Stimulated activated CD4-positive, alpha-beta T cell treated with anti-CD3 and anti-CD28 coated beads, Interleukin-15, amount 100 ng/mL, for 1 hour (primary cell): ENCODE measurements around the gene TMOD2.

Source experiments
- DNase-seq, 2 donors: peaks; one replicate each; pipeline ENCODE4 v3.0.0-alpha.2; 2020; ENCODE audit warnings: low read depth in 1 of 2, low spot score in 1 of 2

TMOD2 gene

DNA sequence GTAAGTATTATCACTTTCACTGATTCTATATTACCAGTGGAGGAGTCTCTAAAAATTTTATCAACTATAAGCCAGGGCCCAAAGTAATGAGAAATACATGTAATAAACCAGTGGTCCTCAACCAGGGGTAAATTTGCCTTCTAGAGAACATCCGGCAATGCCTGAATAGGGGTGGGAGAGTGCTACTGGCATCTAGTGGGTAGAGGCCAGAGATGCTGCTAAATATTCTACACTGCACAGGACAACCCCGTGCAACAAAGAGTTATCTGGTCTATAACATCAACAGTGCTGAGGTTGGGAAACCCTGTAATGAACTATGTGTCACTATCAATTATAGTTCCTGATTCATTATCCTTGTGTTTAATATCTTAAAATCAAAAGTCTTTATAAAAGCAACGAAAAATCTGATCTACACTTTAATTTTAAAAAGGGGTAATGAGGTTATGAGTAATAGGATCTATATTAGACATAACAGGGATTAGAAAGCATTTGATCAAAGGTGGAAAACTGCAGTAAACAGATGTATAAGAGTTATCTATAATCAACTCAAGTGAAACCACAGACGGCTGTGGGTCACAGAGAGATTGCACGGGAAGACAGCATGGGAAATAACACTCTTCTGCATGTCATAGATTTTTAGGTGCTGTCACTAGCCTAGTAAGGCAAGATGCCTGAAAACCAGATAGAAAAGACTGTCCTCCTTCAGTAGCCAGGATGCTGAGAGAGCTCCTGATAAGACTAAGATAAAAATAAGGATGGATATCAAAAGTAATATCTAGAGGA lies 16.0 kb upstream of the TMOD2 start:
- DNase-seq: no peak

DNA sequence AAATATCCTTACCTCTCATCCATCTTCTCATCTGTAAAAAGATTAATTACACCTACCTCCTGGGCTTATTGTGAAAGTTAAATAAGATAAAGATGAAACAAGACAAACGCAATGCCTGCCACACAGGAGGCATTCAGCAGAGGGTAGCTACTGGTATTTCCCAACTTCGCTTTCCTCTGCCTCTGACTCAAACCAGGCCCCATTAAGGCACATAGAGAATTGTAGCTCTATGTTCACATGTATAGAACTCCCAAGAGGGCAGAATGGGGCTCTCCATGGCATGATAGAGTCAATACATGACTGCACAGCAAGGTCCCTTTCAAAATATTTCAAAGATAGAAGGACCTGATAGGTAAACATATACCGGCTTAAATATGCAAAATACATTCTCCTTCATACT lies 15.3 kb upstream of the TMOD2 start:
- DNase-seq: no peak

DNA sequence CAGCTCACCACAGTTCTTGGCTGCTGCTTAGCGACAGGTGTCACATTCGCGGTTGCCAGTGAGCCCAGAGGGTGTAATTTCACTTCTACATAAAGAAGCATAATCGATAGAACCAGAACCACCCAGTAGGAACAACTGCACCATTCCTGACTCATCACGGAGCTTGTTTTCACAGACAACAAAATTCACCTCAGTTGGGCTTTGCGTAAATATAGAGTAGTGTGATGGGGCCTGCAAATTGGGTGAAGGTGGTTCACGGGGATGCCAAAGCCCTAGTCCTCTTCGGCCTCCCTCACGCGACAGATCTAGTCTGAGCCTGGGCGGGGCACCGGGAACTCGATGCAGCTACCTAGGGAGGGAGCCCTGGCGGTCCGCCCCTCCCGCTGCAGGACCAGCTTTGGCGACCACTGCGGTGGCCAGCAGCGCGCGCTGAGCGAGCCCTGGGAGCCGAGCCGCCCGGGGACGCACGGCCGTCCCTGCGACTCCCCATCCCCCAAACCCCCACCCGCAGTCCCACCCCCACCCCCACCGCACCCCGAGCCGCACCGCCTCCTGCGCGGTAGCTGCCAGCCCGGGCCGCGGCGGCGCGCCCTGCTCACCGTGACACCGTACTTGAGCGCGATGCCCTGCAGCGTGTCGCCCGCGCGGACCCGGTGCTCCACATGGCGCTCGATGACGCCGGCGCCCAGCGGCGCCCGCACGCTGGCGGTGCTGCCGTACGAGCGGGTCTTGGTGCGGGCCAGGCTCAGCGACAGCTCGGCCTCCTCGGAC lies 14.5 kb upstream of the TMOD2 start:
- peak in 1 of 2 donors; percentile 42 for DNase-seq

DNA sequence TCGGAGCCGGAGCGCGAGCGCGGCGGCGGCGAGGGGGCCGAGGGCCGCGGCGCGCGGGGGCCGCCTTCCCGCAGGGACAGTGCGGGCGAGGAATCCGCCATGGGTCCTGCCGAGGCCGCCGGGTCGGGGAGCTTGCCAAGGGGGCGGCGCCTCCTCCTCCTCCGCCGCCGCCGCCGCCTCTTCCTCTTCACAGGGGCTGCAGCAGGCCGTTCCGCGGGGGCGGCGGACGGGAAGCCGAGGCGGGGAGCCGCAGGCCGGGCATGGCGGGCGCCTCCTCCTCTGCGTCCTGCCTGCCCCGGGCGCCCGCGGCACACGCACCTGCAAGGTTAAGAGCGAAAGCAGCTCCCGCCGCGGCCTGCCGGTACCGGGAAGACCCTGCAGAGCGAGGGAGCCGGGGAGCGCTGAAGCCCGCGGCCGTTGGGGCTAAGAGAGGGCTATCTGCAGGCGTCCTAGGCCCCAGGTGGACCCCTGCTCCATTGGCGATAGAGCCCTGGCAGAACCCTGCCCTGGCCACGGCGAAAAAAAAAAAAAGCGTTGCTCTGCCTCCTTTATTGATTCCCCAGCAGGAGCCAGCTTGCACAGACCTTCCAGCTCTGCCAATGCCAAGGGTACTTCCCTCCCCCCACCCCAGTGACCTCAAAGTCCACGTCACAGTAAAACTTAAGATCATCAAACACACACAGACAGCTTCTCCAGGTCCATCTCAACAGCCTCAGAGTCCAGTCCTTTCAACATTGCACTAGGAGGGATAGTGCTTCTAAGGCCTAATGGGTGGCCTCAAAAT lies 13.7 kb upstream of the TMOD2 start, which contains the start of gene LYSMD2:
TSS of gene LYSMD2 (minus strand) at position 134 of the 784 bp plus-strand sequence. CDS start at position 101, 33 bp downstream.
- DNase-seq: peak; percentile 48 to 68

DNA sequence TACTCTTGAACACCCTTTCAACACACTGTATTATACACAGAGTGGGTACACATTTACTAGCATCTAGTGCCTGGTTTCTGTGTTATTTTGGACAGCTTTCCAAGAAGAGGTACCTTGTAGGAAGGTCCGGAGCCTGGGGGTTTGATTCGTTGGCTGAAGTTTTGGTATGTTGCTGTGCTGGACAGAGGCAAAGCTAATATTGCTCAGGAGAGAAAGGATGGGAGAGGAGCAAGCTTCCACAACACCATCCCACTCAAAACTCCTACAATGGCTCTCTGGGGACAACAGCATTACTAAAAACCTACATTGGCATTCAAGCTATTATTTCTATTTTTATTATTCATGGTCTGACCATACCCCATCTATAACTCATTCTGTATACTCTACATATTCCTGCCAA lies 12.8 kb upstream of the TMOD2 start:
- DNase-seq: no peak

DNA sequence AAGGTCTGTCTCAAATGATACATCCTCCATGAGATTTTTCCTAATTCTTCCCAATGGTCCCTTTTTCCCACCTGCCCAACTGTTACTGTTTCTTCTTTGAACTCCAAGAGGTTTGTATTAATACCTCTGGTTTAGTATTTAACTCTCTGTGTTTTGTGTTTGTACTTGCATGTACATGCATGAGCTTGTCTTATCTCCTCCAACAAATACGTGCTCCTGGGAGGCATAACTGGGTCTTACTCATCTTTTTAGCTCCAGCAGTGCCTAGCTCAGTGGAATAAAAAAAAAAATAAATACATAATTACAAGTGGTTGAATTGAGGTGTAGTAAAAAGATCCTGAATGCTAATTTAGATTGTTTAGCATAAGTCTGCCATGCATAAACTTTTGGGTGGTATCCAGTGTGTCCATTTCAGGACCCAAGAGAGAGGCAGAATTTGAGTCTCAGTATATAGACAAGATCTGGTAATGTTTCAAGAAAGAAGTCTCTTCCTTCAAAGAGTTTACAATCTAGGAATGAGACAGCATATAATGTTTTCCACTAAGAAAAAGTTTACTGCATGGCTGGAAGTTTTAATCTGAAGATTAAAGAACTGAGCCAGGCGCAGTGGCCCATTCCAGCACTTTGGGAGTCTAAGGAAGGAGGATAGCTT lies 12.2 kb upstream of the TMOD2 start:
- DNase-seq: no peak

DNA sequence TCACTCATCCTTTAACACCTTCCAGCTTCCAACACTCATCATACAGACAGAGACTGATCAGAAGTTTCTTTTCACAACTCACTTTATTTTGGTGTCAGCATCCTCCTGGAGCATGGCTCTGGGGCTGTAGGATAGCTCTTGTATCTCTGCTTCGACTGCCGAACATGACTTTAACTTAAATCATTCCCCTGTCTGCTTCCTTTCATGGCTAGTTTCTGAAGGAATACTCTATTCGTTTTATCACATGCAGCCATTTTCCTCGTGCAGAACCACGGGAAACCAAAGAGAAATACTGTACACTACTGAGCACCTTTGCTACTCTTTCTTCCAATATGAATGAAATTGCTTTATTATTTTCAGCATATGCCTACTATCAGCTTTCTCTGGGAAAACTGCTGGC lies 2.1 kb upstream of the TMOD2 start:
- DNase-seq: no peak

DNA sequence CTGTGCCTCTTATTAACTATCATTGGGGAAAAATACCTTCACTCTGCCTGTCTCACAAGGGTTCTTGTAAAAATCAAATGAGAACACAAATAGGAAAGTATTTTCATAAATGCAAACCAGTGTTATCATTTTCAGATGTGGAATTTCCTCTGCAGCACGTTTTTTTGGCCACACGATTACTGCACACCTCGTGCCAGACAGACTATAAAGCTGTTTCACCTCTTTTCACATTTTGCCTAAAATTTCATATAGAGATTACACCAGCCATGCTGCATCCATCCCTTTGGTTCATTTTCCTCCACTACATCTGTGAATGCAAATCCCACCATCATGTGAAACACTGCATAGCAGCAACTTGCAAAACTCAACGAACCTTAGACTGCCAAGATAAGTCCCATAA lies 1.2 kb upstream of the TMOD2 start:
- DNase-seq: no peak

DNA sequence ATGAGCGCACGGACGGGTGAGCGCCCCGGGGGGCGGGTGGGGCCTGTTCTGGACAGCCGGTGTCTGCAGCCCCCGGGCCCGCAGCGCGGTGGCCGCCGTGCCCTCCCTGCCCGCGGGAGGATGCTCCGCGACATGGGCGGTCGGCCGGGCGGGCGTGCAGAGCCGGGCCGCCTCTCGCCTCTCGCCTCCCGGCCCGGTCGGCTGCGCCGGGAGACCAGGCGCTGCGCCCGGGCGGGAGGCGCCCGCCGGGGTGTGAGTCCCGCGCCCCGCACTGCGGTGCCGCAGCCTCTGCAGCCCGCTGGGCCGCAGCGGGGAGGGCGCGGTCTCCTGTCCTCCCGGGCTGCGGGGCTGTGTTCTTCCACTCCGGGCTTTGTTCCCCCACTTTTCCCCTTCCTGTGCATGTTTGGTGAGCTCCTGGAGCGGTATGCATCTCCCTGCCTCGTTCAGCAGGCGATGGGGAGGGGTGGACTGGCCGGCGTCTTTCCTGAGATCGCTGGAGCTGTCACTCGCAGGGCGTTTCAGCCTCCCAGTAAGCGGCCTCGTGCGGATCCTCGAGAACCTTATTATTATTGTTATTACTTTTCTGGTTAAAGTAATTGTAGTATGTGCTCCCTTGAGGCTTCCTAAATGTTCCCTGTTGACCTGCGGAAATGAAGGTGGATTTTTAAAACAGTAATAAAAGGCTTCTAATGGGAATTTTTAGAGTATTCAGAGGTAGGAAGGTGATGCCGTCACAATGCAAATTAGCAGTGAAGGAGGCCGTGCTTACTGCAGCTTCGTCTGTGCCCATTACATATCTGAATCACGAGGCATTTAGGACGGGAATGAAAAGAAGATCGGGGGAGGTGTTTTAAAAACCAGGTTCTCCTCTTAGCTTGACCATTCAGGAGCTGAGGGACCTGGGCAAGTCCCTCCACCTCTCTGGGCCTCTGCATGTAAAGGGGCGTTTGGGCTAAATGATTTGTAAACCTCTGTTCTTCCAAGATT lies 593 bp downstream of the TMOD2 start:
- no peak for DNase-seq

DNA sequence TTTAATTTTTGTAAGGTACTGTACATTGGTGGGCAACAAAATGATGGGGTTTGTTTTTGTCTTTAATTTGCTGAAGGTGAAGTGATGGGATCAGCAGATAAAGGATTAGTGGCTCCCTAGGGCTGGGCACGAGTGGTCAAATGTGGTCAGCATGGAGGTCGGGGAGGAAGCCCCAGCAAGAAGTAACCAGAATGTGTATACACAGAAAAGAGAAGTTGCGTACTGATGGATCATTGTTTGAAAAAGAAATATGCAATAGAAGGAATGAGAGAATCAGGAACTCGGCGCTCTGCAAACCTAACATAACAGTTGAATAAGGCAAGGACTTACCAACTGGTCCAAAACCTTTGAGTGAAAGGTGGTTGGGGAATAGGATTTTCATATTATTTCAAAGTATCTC lies 1.5 kb downstream of the TMOD2 start:
- no peak for DNase-seq

DNA sequence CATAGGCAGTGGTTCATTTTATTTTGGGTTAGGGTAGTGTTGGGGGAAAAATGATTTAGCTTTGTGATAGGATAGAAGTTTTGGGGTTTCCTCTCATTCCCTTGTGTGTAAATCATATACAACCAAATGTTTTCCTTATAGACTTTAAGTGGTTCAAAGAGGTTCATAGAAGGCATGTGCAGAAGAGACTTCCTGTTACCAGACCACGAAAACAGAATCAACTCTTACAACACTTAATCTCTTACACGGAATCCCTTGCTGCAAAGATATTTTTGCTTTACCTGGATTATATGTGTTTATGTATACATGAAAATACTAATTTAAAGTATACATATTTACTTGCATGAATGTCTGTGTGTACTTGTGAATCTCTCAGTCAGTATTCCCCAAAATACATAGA lies 2.9 kb downstream of the TMOD2 start:
- DNase-seq: no peak

DNA sequence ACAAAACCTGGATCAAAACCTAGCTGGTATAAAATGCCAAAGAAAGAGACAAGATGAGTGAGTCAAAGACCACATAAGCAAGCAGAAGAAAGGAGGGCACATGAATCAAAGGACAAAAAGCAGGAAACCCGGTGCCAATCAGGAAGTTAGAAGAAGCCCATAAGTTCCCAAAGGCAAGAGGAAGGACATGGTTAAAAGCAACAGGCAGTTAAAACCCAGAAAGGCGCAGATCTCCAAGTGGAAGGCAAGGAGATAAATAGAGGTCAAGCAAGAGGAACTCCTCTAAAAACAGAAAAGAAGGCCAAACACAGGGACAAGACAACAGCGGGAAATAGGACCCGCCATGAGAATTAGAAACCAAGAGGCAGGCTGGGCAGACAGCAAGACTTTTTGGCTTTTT lies 4.4 kb downstream of the TMOD2 start:
- DNase-seq: no peak

DNA sequence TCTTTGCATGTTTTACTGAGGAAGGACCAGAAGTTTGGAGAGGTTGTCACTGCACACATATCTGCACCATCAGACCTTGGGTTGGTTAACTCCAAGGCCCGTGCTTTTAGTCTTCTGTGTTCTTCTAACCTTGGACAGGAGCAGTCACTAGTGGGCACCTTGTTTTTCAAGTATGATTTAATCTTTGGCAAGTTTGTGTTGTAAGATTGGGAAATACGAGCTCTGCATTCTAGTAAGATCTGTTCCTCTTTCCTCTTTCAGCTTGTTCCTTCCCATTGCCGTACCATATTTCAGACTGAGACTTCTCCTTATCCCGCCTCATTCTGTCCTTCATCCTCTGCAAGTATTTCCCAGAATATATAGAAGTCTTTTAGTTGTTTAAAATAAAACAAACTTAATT lies 5.1 kb downstream of the TMOD2 start:
- no peak for DNase-seq

DNA sequence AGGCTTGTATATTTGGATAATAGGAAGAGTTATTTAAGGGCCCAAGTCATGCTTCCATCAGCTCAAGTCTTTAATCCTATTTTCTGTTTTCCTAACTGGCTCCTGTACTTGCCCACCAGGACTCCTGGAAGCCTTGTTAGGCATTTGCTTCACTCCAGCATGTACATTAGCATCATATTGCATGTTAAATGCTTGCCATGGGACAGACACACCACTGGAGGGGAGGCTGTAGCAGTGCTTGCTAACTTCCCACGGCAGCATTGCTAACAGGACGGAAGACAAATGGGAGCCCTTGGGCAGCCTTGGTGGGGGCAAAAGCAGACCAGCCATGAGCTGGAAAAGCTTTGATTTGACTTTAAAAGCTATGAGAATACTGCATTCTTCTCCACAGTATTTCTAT lies 6.1 kb downstream of the TMOD2 start:
- DNase-seq: no peak

DNA sequence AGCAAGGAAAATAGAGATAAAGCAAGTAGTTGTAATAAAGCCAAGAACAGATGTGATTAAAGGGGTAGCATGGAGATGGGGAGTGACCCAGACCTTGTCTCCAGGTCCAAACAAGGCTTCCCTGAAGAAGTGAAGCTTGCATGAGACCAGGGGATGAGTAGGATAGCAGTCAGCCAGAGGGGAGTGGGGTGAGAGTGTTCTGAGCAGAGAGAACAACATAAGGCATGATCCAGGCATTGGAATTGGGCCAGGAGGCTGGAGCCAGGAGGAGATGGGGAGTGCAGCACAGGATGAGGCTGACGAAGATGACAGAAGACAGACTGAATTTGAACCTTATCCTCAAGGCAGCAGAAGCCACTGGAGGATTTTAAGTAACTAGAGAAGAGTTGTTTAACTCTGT lies 7.2 kb downstream of the TMOD2 start:
- DNase-seq: no peak

DNA sequence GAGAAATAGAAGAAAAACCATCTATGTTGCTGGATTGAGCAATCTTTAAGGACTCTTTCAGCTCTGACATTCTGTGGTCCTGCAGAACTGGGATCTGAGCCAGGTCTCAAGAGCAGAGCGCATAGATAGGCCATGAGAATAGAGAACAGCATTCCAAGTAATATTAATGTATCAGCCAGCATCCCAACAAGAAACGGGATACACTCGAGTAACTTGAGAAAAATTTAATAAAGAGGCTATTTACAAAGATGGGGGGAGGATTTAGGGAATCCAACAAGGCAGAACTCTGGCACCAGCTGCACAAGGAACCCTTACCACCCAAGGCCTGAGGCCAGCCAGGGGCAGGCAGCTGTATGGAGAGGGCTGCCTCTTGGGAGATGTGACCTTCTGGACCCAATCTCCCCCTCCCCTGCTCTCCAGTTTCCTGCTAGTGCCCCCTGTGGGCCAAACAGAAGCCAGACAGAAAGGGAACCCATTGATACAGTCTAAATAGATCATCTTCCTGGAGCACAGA lies 8.2 kb downstream of the TMOD2 start:
- no peak for DNase-seq

DNA sequence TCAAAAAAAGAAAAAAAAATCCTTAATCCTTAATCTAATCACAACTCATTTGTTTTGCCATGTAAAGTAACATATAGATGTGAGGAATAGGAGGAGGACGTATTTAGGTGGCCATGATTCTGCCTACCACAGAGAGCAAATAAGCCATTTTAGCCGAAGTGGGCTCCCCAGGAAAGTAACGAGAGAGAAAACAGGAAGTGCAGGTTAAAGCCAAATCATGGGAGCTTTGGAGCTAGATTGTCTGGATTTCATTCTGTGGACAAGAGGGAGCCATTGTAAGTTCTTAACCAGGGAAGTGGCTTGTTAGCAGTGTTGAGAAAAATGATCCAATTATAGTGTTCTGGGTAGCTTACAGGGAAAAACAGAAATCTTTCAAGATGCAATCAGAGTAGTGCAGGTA lies 9.4 kb downstream of the TMOD2 start:
- no peak for DNase-seq

DNA sequence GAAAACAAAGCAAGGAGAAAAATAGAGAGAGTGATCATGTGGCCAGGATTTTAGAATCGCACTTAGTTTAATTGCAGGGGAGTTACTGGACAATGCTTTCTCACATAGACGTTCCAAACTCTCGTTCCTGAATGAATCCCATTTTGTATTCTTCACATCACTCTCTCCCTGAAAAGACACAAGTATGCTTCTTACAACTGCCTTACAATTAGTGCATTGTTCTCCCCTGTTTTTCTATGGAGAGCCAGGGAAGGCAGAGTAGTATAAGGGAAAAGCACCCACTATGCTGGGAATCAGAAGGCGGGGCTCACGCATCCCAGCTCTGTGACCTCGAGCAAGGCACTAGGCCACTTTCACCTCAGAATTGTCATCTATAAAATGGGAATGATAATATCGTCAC lies 14.4 kb downstream of the TMOD2 start:
- no peak for DNase-seq

DNA sequence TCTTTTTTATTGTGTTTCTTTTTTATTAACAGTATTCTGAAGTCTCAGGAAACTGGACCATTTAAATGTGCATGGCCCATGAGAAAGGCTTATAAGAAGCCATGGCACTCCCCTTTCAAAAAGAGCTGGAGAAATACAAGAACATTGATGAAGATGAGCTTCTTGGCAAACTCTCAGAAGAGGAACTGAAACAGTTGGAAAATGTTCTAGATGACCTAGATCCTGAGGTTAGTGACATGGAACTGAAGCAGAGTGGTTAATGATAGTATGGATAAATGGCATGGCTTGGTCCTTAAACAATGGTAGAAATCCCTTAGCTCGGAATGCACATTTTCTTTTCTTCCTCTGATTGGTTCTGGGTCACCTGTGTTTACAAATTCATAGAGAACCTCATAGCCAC lies 14.9 kb downstream of the TMOD2 start:
- DNase-seq: no peak

DNA sequence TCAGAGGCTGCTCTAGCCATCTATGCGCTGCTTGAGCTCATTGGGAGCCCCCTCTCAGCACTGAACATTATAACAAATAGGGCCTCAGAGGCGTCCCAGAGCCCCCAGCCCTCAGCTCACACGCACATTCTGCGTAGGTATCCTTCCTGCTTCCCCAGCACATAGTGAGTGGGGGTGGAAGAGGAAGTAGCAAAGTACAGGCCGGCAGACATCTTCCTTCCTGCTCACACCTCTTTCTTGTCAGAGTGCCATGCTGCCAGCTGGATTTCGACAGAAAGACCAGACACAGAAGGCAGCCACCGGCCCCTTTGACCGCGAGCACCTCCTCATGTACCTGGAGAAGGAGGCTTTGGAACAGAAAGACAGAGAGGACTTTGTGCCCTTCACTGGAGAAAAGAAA lies 16.6 kb downstream of the TMOD2 start:
- no peak for DNase-seq
